HEK293 (cell line): ENCODE data around the gene MKX.

ENCODE experiments used
- IKZF3 ChIP-seq: fragments of 450-650 bp; IDR thresholded peaks from 2 replicates; pipeline ENCODE4 v1.5.0; 2018; ENCODE audit warnings: missing biosample characterization, mild to moderate bottlenecking, missing genetic modification characterization, moderate library complexity
- KLF1 ChIP-seq: fragments of 450-650 bp; formaldehyde crosslinking; IDR thresholded peaks from 2 replicates; pipeline ENCODE4 v1.5.1; 2016; ENCODE audit warnings: missing biosample characterization, missing genetic modification characterization
- KLF10 ChIP-seq: fragments of 450-650 bp; IDR thresholded peaks from 2 replicates; pipeline ENCODE4 v1.5.1; 2018; ENCODE audit warnings: missing biosample characterization, mild to moderate bottlenecking, missing genetic modification characterization
- KLF16 ChIP-seq: fragments of 450-650 bp; formaldehyde crosslinking; IDR thresholded peaks from 2 replicates; pipeline ENCODE4 v1.5.1; 2017; ENCODE audit warnings: missing biosample characterization, missing genetic modification characterization
- REPIN1 ChIP-seq: fragments of 450-650 bp; formaldehyde crosslinking; IDR thresholded peaks from 2 replicates; pipeline ENCODE4 v1.5.1; 2017; ENCODE audit warnings: missing biosample characterization, missing genetic modification characterization, low read depth
- SP7 ChIP-seq: fragments of 450-650 bp; formaldehyde crosslinking; IDR thresholded peaks from 2 replicates; pipeline ENCODE4 v1.5.1; 2016; ENCODE audit warnings: missing biosample characterization, missing genetic modification characterization
- TRIM28 ChIP-seq: IDR thresholded peaks from 2 replicates; pipeline ENCODE4 v1.6.1; 2011; ENCODE audit warnings: low read length, control low read depth, borderline replicate concordance
- ZBTB8A ChIP-seq: fragments of 450-650 bp; formaldehyde crosslinking; IDR thresholded peaks from 2 replicates; pipeline ENCODE4 v1.5.1; 2016; ENCODE audit warnings: missing biosample characterization, missing genetic modification characterization
- ZIC2 ChIP-seq: fragments of 450-650 bp; formaldehyde crosslinking; IDR thresholded peaks from 2 replicates; pipeline ENCODE4 v1.5.1; 2016; ENCODE audit warnings: missing biosample characterization, missing genetic modification characterization
- ZNF121 ChIP-seq: fragments of 450-650 bp; formaldehyde crosslinking; IDR thresholded peaks from 2 replicates; pipeline ENCODE4 v1.5.1; 2016; ENCODE audit warnings: missing biosample characterization, missing genetic modification characterization
- ZNF140 ChIP-seq: fragments of 450-650 bp; formaldehyde crosslinking; IDR thresholded peaks from 2 replicates; pipeline ENCODE4 v1.5.1; 2016; ENCODE audit warnings: missing biosample characterization, missing genetic modification characterization
- ZNF18 ChIP-seq: fragments of 450-650 bp; formaldehyde crosslinking; IDR thresholded peaks from 2 replicates; pipeline ENCODE4 v1.5.1; 2016; ENCODE audit warnings: missing biosample characterization, missing genetic modification characterization
- ZNF239 ChIP-seq: fragments of 450-650 bp; formaldehyde crosslinking; IDR thresholded peaks from 2 replicates; pipeline ENCODE4 v1.5.1; 2016; ENCODE audit warnings: missing biosample characterization, missing genetic modification characterization
- ZNF324 ChIP-seq: fragments of 450-650 bp; formaldehyde crosslinking; IDR thresholded peaks from 2 replicates; pipeline ENCODE4 v1.5.1; 2016; ENCODE audit warnings: missing biosample characterization, missing genetic modification characterization
- ZNF335 ChIP-seq: fragments of 450-650 bp; formaldehyde crosslinking; conservative IDR thresholded peaks from 2 replicates; pipeline ENCODE4 v1.5.1; 2016; ENCODE audit warnings: missing biosample characterization, missing genetic modification characterization
- ZNF37A ChIP-seq: fragments of 450-650 bp; IDR thresholded peaks from 2 replicates; pipeline ENCODE4 v1.5.1; 2018; ENCODE audit warnings: missing biosample characterization, missing genetic modification characterization
- ZNF514 ChIP-seq: fragments of 450-650 bp; formaldehyde crosslinking; IDR thresholded peaks from 2 replicates; pipeline ENCODE4 v1.5.1; 2016; ENCODE audit warnings: missing biosample characterization, missing genetic modification characterization
- ZNF549 ChIP-seq: fragments of 450-650 bp; IDR thresholded peaks from 2 replicates; pipeline ENCODE4 v1.5.1; 2018; ENCODE audit warnings: missing biosample characterization, missing genetic modification characterization, mild to moderate bottlenecking, inconsistent platforms, moderate library complexity
- ZNF560 ChIP-seq: fragments of 450-650 bp; formaldehyde crosslinking; IDR thresholded peaks from 2 replicates; pipeline ENCODE4 v1.5.1; 2017; ENCODE audit warnings: missing biosample characterization, missing genetic modification characterization, borderline replicate concordance
- ZNF610 ChIP-seq: fragments of 450-650 bp; formaldehyde crosslinking; IDR thresholded peaks from 2 replicates; pipeline ENCODE4 v1.5.1; 2016; ENCODE audit warnings: missing biosample characterization, missing genetic modification characterization, borderline replicate concordance
- ZNF660 ChIP-seq: fragments of 450-650 bp; IDR thresholded peaks from 2 replicates; pipeline ENCODE4 v1.5.1; 2018; ENCODE audit warnings: missing biosample characterization, mild to moderate bottlenecking, missing genetic modification characterization
- ZNF664 ChIP-seq: fragments of 450-650 bp; formaldehyde crosslinking; IDR thresholded peaks from 2 replicates; pipeline ENCODE4 v1.5.1; 2016; ENCODE audit warnings: missing biosample characterization, missing genetic modification characterization
- ZNF692 ChIP-seq: fragments of 450-650 bp; formaldehyde crosslinking; IDR thresholded peaks from 2 replicates; pipeline ENCODE4 v1.5.1; 2016; ENCODE audit warnings: missing biosample characterization, missing genetic modification characterization
- ZNF843 ChIP-seq: fragments of 450-650 bp; formaldehyde crosslinking; IDR thresholded peaks from 2 replicates; pipeline ENCODE4 v1.5.1; 2016; ENCODE audit warnings: missing biosample characterization, missing genetic modification characterization
- TF ChIP-seq, protein P1 (sequence below): fragments of 450-650 bp; formaldehyde crosslinking; IDR thresholded peaks from 2 replicates; pipeline ENCODE4 v1.5.1; 2017; ENCODE audit warnings: missing biosample characterization, missing genetic modification characterization
- TF ChIP-seq, protein P2 (sequence below): fragments of 450-650 bp; formaldehyde crosslinking; IDR thresholded peaks from 2 replicates; pipeline ENCODE4 v1.5.1; 2016; ENCODE audit warnings: missing biosample characterization, missing genetic modification characterization, borderline replicate concordance
- TF ChIP-seq, protein P3 (sequence below): fragments of 450-650 bp; formaldehyde crosslinking; IDR thresholded peaks from 2 replicates; pipeline ENCODE4 v1.5.1; 2016; ENCODE audit warnings: missing biosample characterization, missing genetic modification characterization

MKX gene

GRCh38 chr10:27661514-27662286, 83.9 kb downstream of the MKX start (continued):
- peak; percentile 96 for TF ChIP-seq ZNF660 (tag by site-specific recombination)
- TF ChIP-seq ZNF560 (tag by site-specific recombination): no peak
- TF ChIP-seq ZNF18 (tag by site-specific recombination): peak; percentile 64; the same call in 1 of the 2 replicates
- no peak for TF ChIP-seq REPIN1 (tag by site-specific recombination)
- peak; percentile 90 for TF ChIP-seq ZNF843 (tag by site-specific recombination)
- TF ChIP-seq KLF10 (tag by site-specific recombination): no peak
- TF ChIP-seq SP7 (tag by site-specific recombination): no peak
- TF ChIP-seq, protein P1, sequence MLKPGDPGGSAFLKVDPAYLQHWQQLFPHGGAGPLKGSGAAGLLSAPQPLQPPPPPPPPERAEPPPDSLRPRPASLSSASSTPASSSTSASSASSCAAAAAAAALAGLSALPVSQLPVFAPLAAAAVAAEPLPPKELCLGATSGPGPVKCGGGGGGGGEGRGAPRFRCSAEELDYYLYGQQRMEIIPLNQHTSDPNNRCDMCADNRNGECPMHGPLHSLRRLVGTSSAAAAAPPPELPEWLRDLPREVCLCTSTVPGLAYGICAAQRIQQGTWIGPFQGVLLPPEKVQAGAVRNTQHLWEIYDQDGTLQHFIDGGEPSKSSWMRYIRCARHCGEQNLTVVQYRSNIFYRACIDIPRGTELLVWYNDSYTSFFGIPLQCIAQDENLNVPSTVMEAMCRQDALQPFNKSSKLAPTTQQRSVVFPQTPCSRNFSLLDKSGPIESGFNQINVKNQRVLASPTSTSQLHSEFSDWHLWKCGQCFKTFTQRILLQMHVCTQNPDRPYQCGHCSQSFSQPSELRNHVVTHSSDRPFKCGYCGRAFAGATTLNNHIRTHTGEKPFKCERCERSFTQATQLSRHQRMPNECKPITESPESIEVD (tag by site-specific recombination): peak; percentile 89
- no peak for TF ChIP-seq ZNF549
- no peak for TF ChIP-seq ZNF239 (tag by site-specific recombination)
- no peak for TF ChIP-seq ZNF514
- 0 out of 2 replicates have a peak, but pooled peaks have one; percentile 20 for TF ChIP-seq ZBTB8A (tag by site-specific recombination)
- TF ChIP-seq KLF16 (tag by site-specific recombination): 0 out of 2 replicates have a peak, but pooled peaks have one; percentile 22
- TF ChIP-seq ZNF37A (tag by site-specific recombination): no peak
- 0 out of 2 replicates have a peak, but pooled peaks have one; percentile 6 for TF ChIP-seq IKZF3 (tag by site-specific recombination)
- no peak for TF ChIP-seq ZNF324 (tag by site-specific recombination)
- no peak for TF ChIP-seq KLF1 (tag by site-specific recombination)
- TF ChIP-seq ZNF335 (tag by site-specific recombination): peak; percentile 29; the same call in 1 of the 2 replicates
- no peak for TF ChIP-seq ZNF692 (tag by site-specific recombination)
- TF ChIP-seq, protein P2, sequence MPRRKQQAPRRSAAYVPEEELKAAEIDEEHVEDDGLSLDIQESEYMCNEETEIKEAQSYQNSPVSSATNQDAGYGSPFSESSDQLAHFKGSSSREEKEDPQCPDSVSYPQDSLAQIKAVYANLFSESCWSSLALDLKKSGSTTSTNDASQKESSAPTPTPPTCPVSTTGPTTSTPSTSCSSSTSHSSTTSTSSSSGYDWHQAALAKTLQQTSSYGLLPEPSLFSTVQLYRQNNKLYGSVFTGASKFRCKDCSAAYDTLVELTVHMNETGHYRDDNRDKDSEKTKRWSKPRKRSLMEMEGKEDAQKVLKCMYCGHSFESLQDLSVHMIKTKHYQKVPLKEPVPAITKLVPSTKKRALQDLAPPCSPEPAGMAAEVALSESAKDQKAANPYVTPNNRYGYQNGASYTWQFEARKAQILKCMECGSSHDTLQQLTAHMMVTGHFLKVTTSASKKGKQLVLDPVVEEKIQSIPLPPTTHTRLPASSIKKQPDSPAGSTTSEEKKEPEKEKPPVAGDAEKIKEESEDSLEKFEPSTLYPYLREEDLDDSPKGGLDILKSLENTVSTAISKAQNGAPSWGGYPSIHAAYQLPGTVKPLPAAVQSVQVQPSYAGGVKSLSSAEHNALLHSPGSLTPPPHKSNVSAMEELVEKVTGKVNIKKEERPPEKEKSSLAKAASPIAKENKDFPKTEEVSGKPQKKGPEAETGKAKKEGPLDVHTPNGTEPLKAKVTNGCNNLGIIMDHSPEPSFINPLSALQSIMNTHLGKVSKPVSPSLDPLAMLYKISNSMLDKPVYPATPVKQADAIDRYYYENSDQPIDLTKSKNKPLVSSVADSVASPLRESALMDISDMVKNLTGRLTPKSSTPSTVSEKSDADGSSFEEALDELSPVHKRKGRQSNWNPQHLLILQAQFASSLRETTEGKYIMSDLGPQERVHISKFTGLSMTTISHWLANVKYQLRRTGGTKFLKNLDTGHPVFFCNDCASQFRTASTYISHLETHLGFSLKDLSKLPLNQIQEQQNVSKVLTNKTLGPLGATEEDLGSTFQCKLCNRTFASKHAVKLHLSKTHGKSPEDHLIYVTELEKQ (tag by site-specific recombination): no peak; the same call in 1 of the 2 replicates
- TF ChIP-seq ZNF664 (tag by site-specific recombination): no peak
- TF ChIP-seq TRIM28: 0 out of 2 replicates have a peak, but pooled peaks have one; percentile 15
- TF ChIP-seq ZNF610 (tag by site-specific recombination): 0 out of 2 replicates have a peak, but pooled peaks have one; percentile 39
- TF ChIP-seq ZNF140 (tag by site-specific recombination): no peak
- TF ChIP-seq ZNF121 (tag by site-specific recombination): no peak
- no peak for TF ChIP-seq ZIC2 (tag by site-specific recombination)
- TF ChIP-seq, protein P3, sequence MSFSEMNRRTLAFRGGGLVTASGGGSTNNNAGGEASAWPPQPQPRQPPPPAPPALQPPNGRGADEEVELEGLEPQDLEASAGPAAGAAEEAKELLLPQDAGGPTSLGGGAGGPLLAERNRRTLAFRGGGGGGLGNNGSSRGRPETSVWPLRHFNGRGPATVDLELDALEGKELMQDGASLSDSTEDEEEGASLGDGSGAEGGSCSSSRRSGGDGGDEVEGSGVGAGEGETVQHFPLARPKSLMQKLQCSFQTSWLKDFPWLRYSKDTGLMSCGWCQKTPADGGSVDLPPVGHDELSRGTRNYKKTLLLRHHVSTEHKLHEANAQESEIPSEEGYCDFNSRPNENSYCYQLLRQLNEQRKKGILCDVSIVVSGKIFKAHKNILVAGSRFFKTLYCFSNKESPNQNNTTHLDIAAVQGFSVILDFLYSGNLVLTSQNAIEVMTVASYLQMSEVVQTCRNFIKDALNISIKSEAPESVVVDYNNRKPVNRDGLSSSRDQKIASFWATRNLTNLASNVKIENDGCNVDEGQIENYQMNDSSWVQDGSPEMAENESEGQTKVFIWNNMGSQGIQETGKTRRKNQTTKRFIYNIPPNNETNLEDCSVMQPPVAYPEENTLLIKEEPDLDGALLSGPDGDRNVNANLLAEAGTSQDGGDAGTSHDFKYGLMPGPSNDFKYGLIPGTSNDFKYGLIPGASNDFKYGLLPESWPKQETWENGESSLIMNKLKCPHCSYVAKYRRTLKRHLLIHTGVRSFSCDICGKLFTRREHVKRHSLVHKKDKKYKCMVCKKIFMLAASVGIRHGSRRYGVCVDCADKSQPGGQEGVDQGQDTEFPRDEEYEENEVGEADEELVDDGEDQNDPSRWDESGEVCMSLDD (tag by site-specific recombination): no peak
